Fibroblast of villous mesenchyme (primary cell): ENCODE measurements around the gene POC1A. TPM values are rescaled to one million over a fixed set of nuclear protein-coding genes. Genes with fewer than 3 reads are reported as not detected.
"Not testable (repeated sequence)": the region's sequence is repeated elsewhere in the genome, so short reads cannot be mapped to it uniquely, and the experiment has no call there.

Experiments
- DNase-seq: peaks from one replicate; pipeline ENCODE4 v3.0.0-alpha.2; 2010; ENCODE audit warnings: low read depth
- H3K4me3 ChIP-seq: 2 replicates; pipeline ENCODE4 v1.5.1; 2011; ENCODE audit warnings: low read depth, mild to moderate bottlenecking, low read length
- total RNA-seq: library from RNA; depleted of rRNA; stranded (reverse); fragments of >200 nt; gene quantifications from 2 replicates; pipeline ENCODE4 v1.2.3, GENCODE V29; 2012
- TF ChIP-seq, protein P1 (sequence below): IDR thresholded peaks from 2 replicates; pipeline ENCODE4 v1.5.1; 2012; ENCODE audit warnings: low read depth, mild to moderate bottlenecking, low read length; ENCODE audit not compliant: insufficient read depth

POC1A gene
- total RNA-seq, 1 donor, result 5.6 TPM

DNA sequence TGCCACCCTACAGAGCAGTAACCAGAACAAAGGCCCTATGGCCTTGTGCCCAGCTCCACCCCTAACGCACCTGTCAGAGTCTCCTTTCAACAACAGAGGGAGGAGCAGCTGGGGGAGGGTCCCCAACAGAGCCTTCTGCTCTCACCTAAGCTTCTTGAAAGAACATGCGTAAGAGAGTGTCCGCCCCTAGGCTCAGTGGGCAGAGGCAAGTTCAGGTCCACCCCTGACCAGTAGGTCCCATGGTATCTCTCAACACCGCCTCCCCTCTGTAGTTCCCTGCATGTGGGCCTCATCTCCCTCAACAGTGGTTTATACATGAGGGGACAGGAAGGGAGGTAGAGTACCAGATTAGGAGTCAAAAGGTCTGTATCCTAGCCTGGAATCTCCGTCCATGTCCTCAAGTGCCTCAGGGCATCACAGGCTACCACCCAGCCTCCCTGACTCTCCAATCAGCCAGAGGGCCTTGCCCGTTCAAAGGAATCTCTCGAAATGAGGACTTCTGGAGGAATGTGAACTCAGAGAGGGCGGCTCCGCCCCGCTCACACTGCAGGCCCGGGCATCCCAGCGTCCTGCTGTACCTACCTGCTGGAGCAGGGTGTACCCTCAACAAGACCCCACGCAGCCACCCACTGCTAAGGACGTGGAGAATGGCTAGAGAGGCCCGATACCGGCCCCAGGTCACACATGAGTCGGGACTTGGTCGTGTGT, 680 bp downstream of the POC1A start:
- TF ChIP-seq, protein P1, sequence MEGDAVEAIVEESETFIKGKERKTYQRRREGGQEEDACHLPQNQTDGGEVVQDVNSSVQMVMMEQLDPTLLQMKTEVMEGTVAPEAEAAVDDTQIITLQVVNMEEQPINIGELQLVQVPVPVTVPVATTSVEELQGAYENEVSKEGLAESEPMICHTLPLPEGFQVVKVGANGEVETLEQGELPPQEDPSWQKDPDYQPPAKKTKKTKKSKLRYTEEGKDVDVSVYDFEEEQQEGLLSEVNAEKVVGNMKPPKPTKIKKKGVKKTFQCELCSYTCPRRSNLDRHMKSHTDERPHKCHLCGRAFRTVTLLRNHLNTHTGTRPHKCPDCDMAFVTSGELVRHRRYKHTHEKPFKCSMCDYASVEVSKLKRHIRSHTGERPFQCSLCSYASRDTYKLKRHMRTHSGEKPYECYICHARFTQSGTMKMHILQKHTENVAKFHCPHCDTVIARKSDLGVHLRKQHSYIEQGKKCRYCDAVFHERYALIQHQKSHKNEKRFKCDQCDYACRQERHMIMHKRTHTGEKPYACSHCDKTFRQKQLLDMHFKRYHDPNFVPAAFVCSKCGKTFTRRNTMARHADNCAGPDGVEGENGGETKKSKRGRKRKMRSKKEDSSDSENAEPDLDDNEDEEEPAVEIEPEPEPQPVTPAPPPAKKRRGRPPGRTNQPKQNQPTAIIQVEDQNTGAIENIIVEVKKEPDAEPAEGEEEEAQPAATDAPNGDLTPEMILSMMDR, result no peak
- DNase-seq, result no peak
- peak overlapping the region; percentile 87 for H3K4me3 ChIP-seq

DNA sequence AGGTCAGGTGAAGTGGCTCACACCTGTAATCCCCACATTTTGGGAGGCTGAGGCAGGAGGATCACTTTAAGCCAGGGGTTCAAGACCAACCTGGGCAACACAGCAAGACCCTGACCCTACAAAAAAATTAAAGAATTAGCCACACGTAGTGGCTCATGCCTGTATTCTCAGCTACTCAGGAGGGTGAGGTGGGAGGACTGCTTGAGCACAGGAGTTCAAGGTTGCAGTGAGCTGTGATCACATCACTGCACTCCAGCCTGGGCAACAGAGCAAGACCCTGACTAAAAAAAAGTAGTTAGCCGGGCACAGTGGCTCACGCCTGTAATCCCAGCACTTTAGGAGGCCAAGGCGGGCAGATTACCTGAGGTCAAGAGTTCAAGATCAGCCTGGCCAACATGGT, 2.2 kb downstream of the POC1A start:
- not testable (repeated sequence) for H3K4me3 ChIP-seq, DNase-seq

DNA sequence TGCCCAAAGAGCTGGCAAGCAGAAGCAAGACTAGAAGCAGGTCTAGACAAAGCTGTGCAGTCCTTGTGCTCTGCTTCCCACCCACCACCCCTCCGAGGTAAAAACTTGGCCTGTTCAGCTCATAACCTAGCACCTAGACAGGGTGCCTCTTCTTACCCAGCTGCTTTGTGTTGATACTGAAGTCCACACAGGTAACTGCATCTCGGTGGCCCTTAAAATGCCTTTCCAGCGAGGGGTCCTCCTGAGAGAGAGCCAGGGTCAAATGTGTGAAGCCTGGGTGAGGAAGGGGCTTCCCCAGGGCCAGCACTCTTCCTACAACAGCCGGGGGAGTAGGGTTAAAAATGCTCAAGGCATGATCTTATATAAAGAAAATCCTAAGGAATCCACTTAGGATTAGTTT, 3.4 kb downstream of the POC1A start:
- DNase-seq, result no peak
- TF ChIP-seq, protein P1, result no peak
- no peak overlapping the region for H3K4me3 ChIP-seq

DNA sequence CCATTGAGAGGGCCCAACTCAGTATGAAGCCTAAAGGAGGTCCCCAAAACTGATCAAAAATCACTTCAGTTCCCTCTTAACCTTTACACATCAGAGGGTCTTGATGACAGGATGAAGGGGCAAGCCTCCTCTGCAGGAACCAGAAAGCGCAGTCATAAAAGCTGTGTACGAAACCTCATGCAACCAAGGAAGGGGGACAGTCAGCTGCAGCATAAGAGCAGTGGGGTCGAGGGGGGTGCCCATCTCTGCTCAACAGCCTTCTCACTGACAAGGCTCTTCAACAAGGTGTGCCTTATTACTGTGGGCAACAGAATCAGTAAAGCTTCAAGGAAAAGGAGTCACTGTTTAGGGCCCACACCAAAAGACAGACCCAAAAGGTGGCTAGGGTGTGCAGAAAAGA, 3.9 kb downstream of the POC1A start:
- no peak for DNase-seq
- H3K4me3 ChIP-seq, result no peak overlapping the region
- TF ChIP-seq, protein P1, result no peak

DNA sequence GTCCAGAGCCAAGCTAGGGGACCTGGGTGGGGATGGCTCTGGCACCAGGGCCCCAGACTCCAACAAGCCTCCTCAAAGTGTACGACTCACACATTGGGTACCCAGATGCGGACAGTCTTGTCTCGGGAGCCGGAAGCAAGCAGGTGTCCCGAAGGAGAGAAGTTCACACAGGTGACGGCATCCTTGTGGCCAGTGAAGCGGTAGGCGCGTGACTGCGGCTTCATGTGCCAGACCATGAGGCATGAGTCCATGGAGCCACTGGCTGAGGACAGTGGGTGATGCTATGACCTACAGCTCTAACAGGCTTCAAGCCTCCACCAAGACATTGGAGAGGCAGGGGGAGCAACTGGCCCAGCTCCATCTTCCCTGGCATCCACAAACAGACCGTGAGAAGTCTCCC, 4.5 kb downstream of the POC1A start:
- TF ChIP-seq, protein P1, result no peak
- H3K4me3 ChIP-seq, result no peak overlapping the region
- no peak for DNase-seq

DNA sequence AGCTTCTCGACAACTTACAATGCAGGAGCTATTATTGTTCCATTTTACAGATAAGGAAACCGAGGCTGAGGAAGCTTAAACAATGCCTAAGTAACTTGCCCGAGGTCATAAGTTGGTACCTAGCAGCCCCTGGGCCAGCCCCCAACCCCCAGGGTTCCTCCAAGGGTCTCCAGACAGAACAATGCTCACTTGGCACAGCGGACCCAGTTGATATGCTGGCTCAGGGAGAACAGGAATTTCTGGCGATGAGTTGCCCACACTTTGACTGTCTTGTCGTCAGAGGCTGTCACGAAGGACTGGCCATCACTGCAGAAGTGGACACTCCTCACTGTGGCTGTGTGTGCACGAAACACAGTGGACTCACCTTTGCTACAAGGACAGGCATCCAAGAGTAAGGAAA, 5.2 kb downstream of the POC1A start:
- no peak overlapping the region for H3K4me3 ChIP-seq
- no peak for DNase-seq
- TF ChIP-seq, protein P1, result no peak

DNA sequence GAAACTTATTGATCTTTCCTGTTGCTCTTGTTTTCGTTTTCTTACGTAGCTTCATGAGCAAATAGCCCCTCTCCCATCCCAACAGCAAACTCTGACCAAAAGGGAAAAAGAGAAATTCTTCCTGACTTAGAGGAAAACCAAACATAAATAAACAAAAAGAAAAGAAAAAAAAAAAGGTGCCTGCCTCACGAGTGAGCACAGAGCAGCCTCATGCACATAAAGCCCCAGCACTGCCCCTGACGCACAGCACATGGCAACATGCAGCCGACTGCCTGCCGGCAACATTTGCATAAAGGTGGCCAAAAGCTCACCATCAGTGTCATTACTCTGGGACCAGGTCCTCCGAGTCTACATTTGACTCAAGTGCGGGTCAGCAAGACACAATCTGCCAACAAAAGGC, 6.4 kb downstream of the POC1A start:
- DNase-seq, result peak; percentile 14
- no peak overlapping the region for H3K4me3 ChIP-seq
- TF ChIP-seq, protein P1, result no peak
